Right lobe of liver (tissue), 6 donors: Measurements from ENCODE around the gene NAV2. TPM values are rescaled to one million over a fixed set of nuclear protein-coding genes. Genes with fewer than 3 reads are reported as not detected.

Source experiments
- ATAC-seq, 4 donors: fragments of 200-7000 bp; cut with Tn5 transposase; one replicate each; pipeline ENCODE4 v1.9.1; 2020; ENCODE audit warnings: mild to moderate bottlenecking in 4 of 4, moderate library complexity in 4 of 4
- DNase-seq, 3 donors: peaks; one replicate each; pipeline ENCODE4 v3.0.0-alpha.2; 2020
- H3K27ac ChIP-seq, 3 donors: fragments of 200-600 bp; one replicate each; pipeline ENCODE4 v1.8.0; 2022
- H3K27me3 ChIP-seq, 2 donors: fragments of 200-600 bp; one replicate each; pipeline ENCODE4 v1.8.0; 2022
- H3K36me3 ChIP-seq, 4 donors: fragments of 200-600 bp; sonication (generic) in 1 of 4; one replicate each; pipeline versions ENCODE4 v1.5.1 to v1.8.0; 2017 to 2022; ENCODE audit warnings: control low read depth in 1 of 4
- H3K4me1 ChIP-seq, 4 donors: fragments of 200-600 bp; sonication (generic) in 1 of 4; one replicate each; pipeline versions ENCODE4 v1.5.1 to v1.8.0; 2017 to 2022; ENCODE audit warnings: control low read depth in 1 of 4
- H3K4me3 ChIP-seq, 3 donors: fragments of 200-600 bp; one replicate each; pipeline ENCODE4 v1.8.0; 2022
- H3K9me3 ChIP-seq, 4 donors: fragments of 200-600 bp; sonication (generic) in 1 of 4; one replicate each; pipeline versions ENCODE4 v1.5.1 to v1.8.0; 2017 to 2022; ENCODE audit warnings: control low read depth in 1 of 4
- POLR2A ChIP-seq: fragments of 450-650 bp; IDR thresholded peaks from one replicate; pipeline ENCODE4 v1.6.1; 2017; ENCODE audit warnings: antibody characterized with exemption, mild to moderate bottlenecking
- WGBS: methylation state at CpG from one replicate; pipeline ENCODE4 v1.1.6; 2018; ENCODE audit warnings: low coverage, low lambda C conversion rate; ENCODE audit not compliant: insufficient coverage; ENCODE audit errors: missing lambda C conversion rate; 5-methylcytosine and 5-hydroxymethylcytosine counted together
- intact Hi-C, 2 donors: fragments of 100-400 bp; cut with DNase I; formaldehyde crosslinking; loops; one replicate each; pipeline versions ENCODE4 v1.11.2 to v1.14.1; 2022
- total RNA-seq, 6 experiments: library from RNA; depleted of rRNA in 2 of 6; stranded (reverse); fragments of >200 nt in 2 of 6; fragmentation: NEBNext Ultra II Directional in 3 of 6; extraction: Animal tissue kit (Norgen Biotek cat#: 25700) in 3 of 6; gene quantifications; one replicate each; pipeline versions ENCODE4 v1.1.0 to v1.2.4, GENCODE V29; 2016 to 2023
- TF ChIP-seq, protein P1 (sequence below), 4 donors: fragments of 200-600 bp in 3 of 4; fragments of 450-650 bp in 1 of 4; IDR thresholded peaks; one replicate each; pipeline versions ENCODE4 v1.5.1 to v1.8.0; 2016 to 2022; ENCODE audit warnings: antibody characterized with exemption in 4 of 4, mild to moderate bottlenecking in 2 of 4
- donor health status: DM: no; HTN: yes; CAD: no.
- donor health status: DM: no; HTN: no; CAD: no.
- donor health status: DM: no; HTN: no; CAD: no.
- donor health status: DM: no; HTN: yes; CAD: no.
- donor health status: DM: no; HTN: yes; CAD: no.

The NAV2 gene
- total RNA-seq, 6 experiments from 2014 or later, result 15.5 to 69.2 (median 37.1) TPM

DNA sequence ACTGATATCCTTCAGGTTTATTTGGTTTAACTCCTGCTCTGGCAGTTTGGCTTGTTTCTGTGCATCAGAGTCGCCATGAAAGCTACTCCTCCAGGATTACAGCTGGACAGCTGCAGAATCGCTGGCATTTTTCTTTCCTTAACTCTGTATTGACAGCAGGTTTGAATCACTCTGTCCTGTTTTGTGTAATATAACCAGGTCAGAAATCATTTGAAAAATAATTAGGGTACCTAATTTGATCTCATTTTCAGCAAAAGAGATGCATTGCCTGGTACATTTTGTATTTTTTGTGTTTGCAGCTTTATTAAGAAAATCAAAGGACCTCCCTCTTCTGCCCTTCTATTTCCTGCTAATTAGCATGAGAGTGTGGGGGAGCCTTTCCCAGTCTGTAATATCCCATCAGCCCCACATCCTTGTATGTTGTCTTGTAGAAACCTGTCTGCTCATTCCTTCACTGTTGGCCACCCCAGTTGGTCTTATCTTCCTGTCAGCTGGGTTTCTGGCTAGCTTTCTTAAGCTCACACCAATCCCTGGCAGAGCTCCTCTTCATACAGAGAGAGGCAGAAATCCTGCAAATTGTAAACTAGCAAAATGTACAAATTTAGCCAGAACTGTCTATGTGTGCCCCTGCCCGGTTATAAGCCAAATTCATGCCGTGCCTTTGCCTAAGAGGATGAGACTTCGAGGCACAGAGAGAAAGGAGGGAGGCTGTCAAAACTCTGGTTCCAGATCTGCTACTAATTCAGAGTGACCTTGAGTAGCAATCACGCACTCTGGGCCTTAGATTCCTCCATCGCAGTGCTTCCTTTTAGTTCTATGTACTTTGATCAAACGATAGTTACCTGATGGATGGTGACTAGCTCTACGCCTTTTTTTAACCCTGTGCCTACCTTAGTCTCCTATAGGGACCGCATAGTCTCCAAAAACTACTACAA is 200.6 kb downstream of the NAV2 start:
- ATAC-seq (peak; percentile 13 to 63 (median 54)), DNase-seq (no peak)
- H3K36me3 ChIP-seq, result no peaks in the 10 kb centered on the region
- no peaks in the 10 kb centered on the region for H3K27me3 ChIP-seq
- intact Hi-C loops, result no loop called here
- peak overlapping the region; percentile 42 to 70 (median 57) for H3K27ac ChIP-seq
- no peak overlapping the region for H3K4me3 ChIP-seq
- H3K9me3 ChIP-seq, result peaks cover 0 to 3% (median 0%) of the 10 kb centered on the region in 4 donors
- TF ChIP-seq POLR2A, result no peak
- TF ChIP-seq, protein P1, sequence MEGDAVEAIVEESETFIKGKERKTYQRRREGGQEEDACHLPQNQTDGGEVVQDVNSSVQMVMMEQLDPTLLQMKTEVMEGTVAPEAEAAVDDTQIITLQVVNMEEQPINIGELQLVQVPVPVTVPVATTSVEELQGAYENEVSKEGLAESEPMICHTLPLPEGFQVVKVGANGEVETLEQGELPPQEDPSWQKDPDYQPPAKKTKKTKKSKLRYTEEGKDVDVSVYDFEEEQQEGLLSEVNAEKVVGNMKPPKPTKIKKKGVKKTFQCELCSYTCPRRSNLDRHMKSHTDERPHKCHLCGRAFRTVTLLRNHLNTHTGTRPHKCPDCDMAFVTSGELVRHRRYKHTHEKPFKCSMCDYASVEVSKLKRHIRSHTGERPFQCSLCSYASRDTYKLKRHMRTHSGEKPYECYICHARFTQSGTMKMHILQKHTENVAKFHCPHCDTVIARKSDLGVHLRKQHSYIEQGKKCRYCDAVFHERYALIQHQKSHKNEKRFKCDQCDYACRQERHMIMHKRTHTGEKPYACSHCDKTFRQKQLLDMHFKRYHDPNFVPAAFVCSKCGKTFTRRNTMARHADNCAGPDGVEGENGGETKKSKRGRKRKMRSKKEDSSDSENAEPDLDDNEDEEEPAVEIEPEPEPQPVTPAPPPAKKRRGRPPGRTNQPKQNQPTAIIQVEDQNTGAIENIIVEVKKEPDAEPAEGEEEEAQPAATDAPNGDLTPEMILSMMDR (IDR thresholded peaks at IDR 0.05), result no peak
- 31% methylated on average over 8 of the region's 10 CpGs for WGBS
- H3K4me1 ChIP-seq, result peaks cover 0 to 46% (median 22%) of the 10 kb centered on the region in 4 donors

DNA sequence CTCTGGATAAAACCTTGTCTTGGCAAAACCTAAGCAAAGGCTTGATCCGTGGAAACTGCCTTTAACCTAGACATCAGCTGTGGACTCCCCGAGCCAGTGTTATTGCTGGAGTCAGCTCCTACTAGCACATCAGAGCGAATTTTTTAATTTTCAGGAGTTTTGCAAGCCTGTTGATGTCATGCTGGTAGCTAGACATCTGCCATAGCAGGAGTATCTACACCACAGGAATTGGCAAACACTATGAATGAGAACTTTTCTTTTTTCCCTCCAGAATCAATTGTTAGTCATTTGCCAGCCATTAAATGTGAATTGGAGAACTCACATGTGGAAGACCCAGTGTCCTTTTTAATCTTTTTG is 201.2 kb downstream of the NAV2 start:
- H3K36me3 ChIP-seq, result no peaks in the 10 kb centered on the region
- DNase-seq (no peak), ATAC-seq (no peak)
- peak overlapping the region in 1 of 3 donors; percentile 70 for H3K27ac ChIP-seq
- peaks cover 0 to 48% (median 23%) of the 10 kb centered on the region in 4 donors for H3K4me1 ChIP-seq
- no peaks in the 10 kb centered on the region for H3K9me3 ChIP-seq
- no peak for TF ChIP-seq POLR2A
- TF ChIP-seq, protein P1 (IDR thresholded peaks at IDR 0.05), result no peak
- H3K4me3 ChIP-seq, result no peak overlapping the region
- intact Hi-C loops, result no loop called here
- no peaks in the 10 kb centered on the region for H3K27me3 ChIP-seq
- WGBS, result 48% methylated on average over 3 of the region's 3 CpGs

DNA sequence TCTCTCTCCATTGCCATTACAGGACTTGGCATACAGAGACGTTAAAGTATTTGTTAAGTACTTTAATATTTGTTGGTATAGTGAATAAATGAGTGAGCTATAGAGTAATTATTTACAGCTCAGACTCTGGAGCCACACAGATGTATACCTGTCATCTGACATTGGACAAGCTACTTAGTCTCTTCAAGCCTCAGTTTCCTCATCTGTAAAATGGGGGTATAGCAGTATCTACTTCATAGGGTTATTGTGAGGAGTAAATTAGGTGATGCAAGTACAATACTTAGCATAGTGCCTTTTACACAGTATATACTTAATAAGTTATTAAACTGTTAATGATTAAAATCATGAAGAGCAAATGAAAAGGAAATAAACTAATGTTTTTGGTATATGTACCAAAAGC is 203.2 kb downstream of the NAV2 start:
- Histone ChIP-seq H3K4me1 (peaks cover 0 to 52% (median 21%) of the 10 kb centered on the region in 4 donors), H3K36me3 (no peaks in the 10 kb centered on the region), H3K27me3 (no peaks in the 10 kb centered on the region), H3K4me3 (no peak overlapping the region), H3K27ac (no peak overlapping the region), H3K9me3 (no peaks in the 10 kb centered on the region)
- no peak for DNase-seq
- WGBS, result 89% methylated on average over 1 of the region's 1 CpG
- TF ChIP-seq, protein P1 (IDR thresholded peaks at IDR 0.05), result no peak
- no peak for TF ChIP-seq POLR2A
- intact Hi-C loops, result no loop called here
- no peak for ATAC-seq

DNA sequence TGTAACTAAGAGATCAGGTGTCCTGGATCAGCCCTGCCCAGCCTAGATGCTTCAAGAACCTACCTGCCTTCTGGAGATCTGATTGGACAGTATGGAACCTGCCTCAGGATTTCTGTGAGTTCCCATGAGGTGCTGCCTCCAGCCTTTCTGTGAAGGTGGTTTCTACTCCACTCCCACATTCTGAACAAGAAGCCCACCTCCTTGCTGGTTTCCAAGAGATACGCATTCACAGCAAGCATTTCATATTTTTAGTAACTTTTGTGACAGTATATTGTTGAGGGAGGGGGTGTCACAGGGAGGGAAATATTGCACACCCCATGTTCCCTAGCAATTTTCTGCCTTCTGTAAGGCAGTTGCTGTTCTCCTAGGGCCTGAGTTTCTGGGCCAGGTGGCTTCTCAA is 204.4 kb downstream of the NAV2 start:
- H3K4me1 ChIP-seq, result peaks cover 0 to 52% (median 15%) of the 10 kb centered on the region in 4 donors
- H3K27ac ChIP-seq, result no peak overlapping the region
- no peak for DNase-seq
- H3K9me3 ChIP-seq, result no peaks in the 10 kb centered on the region
- ATAC-seq, result no peak
- intact Hi-C loops, result no loop called here
- TF ChIP-seq, protein P1 (IDR thresholded peaks at IDR 0.05), result no peak
- no peak for TF ChIP-seq POLR2A
- H3K4me3 ChIP-seq, result no peak overlapping the region
- WGBS, result 92% methylated on average over 1 of the region's 1 CpG
- H3K36me3 ChIP-seq, result no peaks in the 10 kb centered on the region
- no peaks in the 10 kb centered on the region for H3K27me3 ChIP-seq
